HG02885 (cell line): Measurements from ENCODE around the gene MTF1.
"Not testable (repeated sequence)": the region's sequence is repeated elsewhere in the genome, so short reads cannot be mapped to it uniquely, and the experiment has no call there.

Source experiments
- ATAC-seq: cut with Tn5 transposase; IDR thresholded peaks from one replicate; pipeline ENCODE4 v1.9.1; 2021; ENCODE audit warnings: mild to moderate bottlenecking; ENCODE audit not compliant: unreplicated experiment, poor library complexity

MTF1 gene

GRCh38 chr1:37859507-37860345 is at the start of gene MTF1:
Gene MTF1 (minus strand): TSS chr1:37859592. CDS start chr1:37857658, 1,934 bp downstream.
- peak; percentile 93 for ATAC-seq

- ATAC-seq: not testable (repeated sequence)
These were observed 49.1 kb upstream of the MTF1 start for GRCh38 chr1:37908531-37908930.

- ATAC-seq: not testable (repeated sequence)
These were observed 48.2 kb upstream of the MTF1 start for GRCh38 chr1:37907416-37908125.

GRCh38 chr1:37906591-37906990 is 47.2 kb upstream of the MTF1 start:
- ATAC-seq: not testable (repeated sequence)

- ATAC-seq: no peak
These were observed 46.3 kb upstream of the MTF1 start for GRCh38 chr1:37905727-37906126.

GRCh38 chr1:37903921-37904320 is 44.5 kb upstream of the MTF1 start:
- ATAC-seq: not testable (repeated sequence)

GRCh38 chr1:37902983-37903382 is 43.6 kb upstream of the MTF1 start:
- ATAC-seq: no peak

GRCh38 chr1:37901893-37902225 is 42.5 kb upstream of the MTF1 start:
- no peak for ATAC-seq

GRCh38 chr1:37901191-37901892 is 42.0 kb upstream of the MTF1 start:
- peak; percentile 58 for ATAC-seq

- ATAC-seq: not testable (repeated sequence)
These were observed 38.2 kb upstream of the MTF1 start for GRCh38 chr1:37897563-37897962.

- no peak for ATAC-seq
These were observed 34.3 kb upstream of the MTF1 start for GRCh38 chr1:37893673-37894072.

- no peak for ATAC-seq
These were observed 33.0 kb upstream of the MTF1 start for GRCh38 chr1:37892151-37893047.

GRCh38 chr1:37890378-37891014 is 31.1 kb upstream of the MTF1 start:
- no peak for ATAC-seq

GRCh38 chr1:37888022-37888700 is 28.8 kb upstream of the MTF1 start:
- ATAC-seq: no peak

- no peak for ATAC-seq
These were observed 24.8 kb upstream of the MTF1 start for GRCh38 chr1:37884145-37884544.

GRCh38 chr1:37883671-37884070 is 24.3 kb upstream of the MTF1 start:
- ATAC-seq: no peak

- ATAC-seq: no peak
These were observed 20.5 kb upstream of the MTF1 start for GRCh38 chr1:37879865-37880264.

- ATAC-seq: no peak
These were observed 18.7 kb upstream of the MTF1 start for GRCh38 chr1:37878071-37878470.

GRCh38 chr1:37875833-37876232 is 16.4 kb upstream of the MTF1 start:
- ATAC-seq: no peak
